K562 (cell line): ENCODE data around the gene FANCF. TPM values are rescaled to one million over a fixed set of nuclear protein-coding genes. Genes with fewer than 3 reads are reported as not detected.

Source experiments
- BACH1 ChIP-seq: fragments of 200-800 bp; sonication (Bioruptor generic); IDR thresholded peaks from 2 replicates; pipeline ENCODE4 v1.6.1; 2016; ENCODE audit warnings: missing genetic modification characterization, missing compliant biosample characterization
- BCL6 ChIP-seq: fragments of 250-450 bp; sonication (Bioruptor Pico); IDR thresholded peaks from 2 replicates; pipeline ENCODE4 v1.4.0; 2020
- CCAR2 ChIP-seq: fragments of 200-400 bp; formaldehyde crosslinking; IDR thresholded peaks from 2 replicates; pipeline ENCODE4 v1.6.1; 2017; ENCODE audit warnings: mild to moderate bottlenecking, low read depth, low read length
- HMGN3 ChIP-seq: IDR thresholded peaks from 2 replicates; pipeline ENCODE4 v1.6.1; 2011; ENCODE audit warnings: borderline replicate concordance, low read depth, mild to moderate bottlenecking, mixed read lengths, low read length; ENCODE audit not compliant: insufficient read length; ENCODE audit errors: extremely low read depth
- HNRNPL ChIP-seq: fragments of 200-400 bp; formaldehyde crosslinking; IDR thresholded peaks from 2 replicates; pipeline ENCODE4 v1.6.1; 2017; ENCODE audit warnings: low read depth, mild to moderate bottlenecking, low read length
- KLF1 ChIP-seq: fragments of 450-650 bp; IDR thresholded peaks from 2 replicates; pipeline ENCODE4 v1.6.1; 2016; ENCODE audit warnings: missing genetic modification characterization, missing compliant biosample characterization
- LEF1 ChIP-seq: fragments of 450-650 bp; IDR thresholded peaks from 2 replicates; pipeline ENCODE4 v1.6.1; 2016; ENCODE audit warnings: mild to moderate bottlenecking
- MEF2D ChIP-seq: conservative IDR thresholded peaks from 2 replicates; pipeline ENCODE4 v1.6.1; 2016; ENCODE audit warnings: low read depth, missing genetic modification characterization, missing compliant biosample characterization
- MXI1 ChIP-seq: IDR thresholded peaks from 2 replicates; pipeline ENCODE4 v1.6.1; 2011; ENCODE audit warnings: low read depth, mild to moderate bottlenecking, improper control_type of control experiment, low read length
- RFX1 ChIP-seq: fragments of 450-650 bp; IDR thresholded peaks from 2 replicates; pipeline ENCODE4 v1.6.1; 2016; ENCODE audit warnings: mild to moderate bottlenecking, moderate library complexity
- SLC30A9 ChIP-seq: fragments of 250-450 bp; sonication (Bioruptor Pico); IDR thresholded peaks from 2 replicates; pipeline ENCODE4 v1.8.0; 2022; ENCODE audit warnings: mild to moderate bottlenecking, moderate library complexity
- STAT5B ChIP-seq: fragments of 250-450 bp; sonication (Bioruptor Pico); IDR thresholded peaks from 2 replicates; pipeline ENCODE4 v1.8.0; 2021; ENCODE audit warnings: mild to moderate bottlenecking, inconsistent platforms
- ZNF12 ChIP-seq: sonication (generic); formaldehyde crosslinking; IDR thresholded peaks from 2 replicates; pipeline ENCODE4 v1.4.0; 2020; ENCODE audit warnings: mild to moderate bottlenecking, missing genetic modification reagents
- ZNF282 ChIP-seq: sonication (generic); formaldehyde crosslinking; IDR thresholded peaks from 2 replicates; pipeline ENCODE4 v1.8.1; 2023; ENCODE audit warnings: missing genetic modification reagents
- ZNF408 ChIP-seq: fragments of 250-450 bp; sonication (Bioruptor Pico); IDR thresholded peaks from 2 replicates; pipeline ENCODE4 v1.4.0; 2020; ENCODE audit warnings: low read depth, mild to moderate bottlenecking, moderate library complexity
- polyA plus RNA-seq, 8 experiments: library from polyadenylated mRNA; depleted of rRNA in 4 of 8; stranded (reverse) in 5 of 8; unstranded in 3 of 8; fragments of >200 nt; fragmentation: Nextera tagmentation in 2 of 8; fragmentation: Illumina TruSeq in 1 of 8; extraction: Ambion mirVana in 2 of 8; extraction: Trizol in 1 of 8; gene quantifications; 2 replicates each; pipeline versions ENCODE4 v1.2.1 to v1.2.3, GENCODE V29; 2011 to 2014; ENCODE audit warnings: inconsistent platforms in 1 of 8, missing spikeins in 1 of 8
- total RNA-seq, 7 experiments: library from RNA; depleted of rRNA in 6 of 7; stranded (reverse); fragments of >200 nt in 6 of 7; fragmentation: Illumina TruSeq in 2 of 7; extraction: Trizol in 2 of 7; gene quantifications; 2 replicates each; pipeline versions ENCODE4 v1.2.1 to v1.2.3, GENCODE V29; 2011 to 2021; ENCODE audit warnings: low replicate concordance in 1 of 7
- TF ChIP-seq, protein P1 (sequence below): fragments of 250-450 bp; sonication (Bioruptor Pico); IDR thresholded peaks from 2 replicates; pipeline ENCODE4 v1.8.0; 2022; ENCODE audit warnings: inconsistent platforms, mild to moderate bottlenecking, moderate library complexity, borderline replicate concordance
- TF ChIP-seq, protein P2 (sequence below): fragments of 450-650 bp; formaldehyde crosslinking; conservative IDR thresholded peaks from 2 replicates; pipeline ENCODE4 v1.4.0; 2022; ENCODE audit warnings: mild to moderate bottlenecking, missing genetic modification characterization
- TF ChIP-seq, protein P3 (sequence below): fragments of 250-450 bp; sonication (Bioruptor Pico); IDR thresholded peaks from 2 replicates; pipeline ENCODE4 v1.4.0; 2020
- TF ChIP-seq, protein P4 (sequence below): fragments of 250-450 bp; sonication (Bioruptor Pico); IDR thresholded peaks from 2 replicates; pipeline ENCODE4 v1.4.0; 2020; ENCODE audit warnings: mild to moderate bottlenecking, moderate library complexity
- TF ChIP-seq, protein P5 (sequence below): sonication (generic); formaldehyde crosslinking; IDR thresholded peaks from 2 replicates; pipeline ENCODE4 v1.8.1; 2022; ENCODE audit warnings: missing genetic modification reagents

The FANCF gene
- total and polyA plus RNA-seq, 9 of the 15 experiments (the other 6 are each of a cell fraction or from before 2014, with no cell fraction given) = 0.99 to 10.3 (median 7.5) TPM

DNA sequence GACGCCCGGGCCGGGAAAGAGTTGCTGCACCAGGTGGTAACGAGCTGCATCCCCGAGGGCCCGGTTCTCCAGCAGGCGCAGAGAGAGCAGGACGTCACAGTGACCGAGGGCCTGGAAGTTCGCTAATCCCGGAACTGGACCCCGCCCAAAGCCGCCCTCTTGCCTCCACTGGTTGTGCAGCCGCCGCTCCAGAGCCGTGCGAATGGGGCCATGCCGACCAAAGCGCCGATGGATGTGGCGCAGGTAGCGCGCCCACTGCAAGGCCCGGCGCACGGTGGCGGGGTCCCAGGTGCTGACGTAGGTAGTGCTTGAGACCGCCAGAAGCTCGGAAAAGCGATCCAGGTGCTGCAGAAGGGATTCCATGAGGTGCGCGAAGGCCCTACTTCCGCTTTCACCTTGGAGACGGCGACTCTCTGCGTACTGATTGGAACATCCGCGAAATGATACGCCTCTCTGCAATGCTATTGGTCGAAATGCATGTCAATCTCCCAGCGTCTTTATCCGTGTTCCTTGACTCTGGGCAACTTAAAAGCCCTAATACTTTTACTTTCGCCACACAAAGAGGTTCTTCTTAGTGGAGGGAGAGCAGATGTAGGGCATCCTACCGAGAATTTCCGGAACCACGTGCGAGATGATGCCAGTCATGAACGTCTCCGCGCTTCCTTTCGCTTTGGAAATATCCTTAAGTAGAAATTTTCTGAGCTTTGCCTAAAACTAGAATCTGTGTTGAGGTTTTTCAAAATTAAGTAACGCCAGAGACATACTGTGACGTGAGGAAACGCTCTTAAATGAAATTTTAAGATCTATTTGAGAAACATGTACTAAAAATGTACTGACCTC lies at the start of gene FANCF (continued):
- TF ChIP-seq, protein P1, sequence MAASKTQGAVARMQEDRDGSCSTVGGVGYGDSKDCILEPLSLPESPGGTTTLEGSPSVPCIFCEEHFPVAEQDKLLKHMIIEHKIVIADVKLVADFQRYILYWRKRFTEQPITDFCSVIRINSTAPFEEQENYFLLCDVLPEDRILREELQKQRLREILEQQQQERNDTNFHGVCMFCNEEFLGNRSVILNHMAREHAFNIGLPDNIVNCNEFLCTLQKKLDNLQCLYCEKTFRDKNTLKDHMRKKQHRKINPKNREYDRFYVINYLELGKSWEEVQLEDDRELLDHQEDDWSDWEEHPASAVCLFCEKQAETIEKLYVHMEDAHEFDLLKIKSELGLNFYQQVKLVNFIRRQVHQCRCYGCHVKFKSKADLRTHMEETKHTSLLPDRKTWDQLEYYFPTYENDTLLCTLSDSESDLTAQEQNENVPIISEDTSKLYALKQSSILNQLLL (CRISPR knock-in tag) = no peak
- TF ChIP-seq, protein P2, sequence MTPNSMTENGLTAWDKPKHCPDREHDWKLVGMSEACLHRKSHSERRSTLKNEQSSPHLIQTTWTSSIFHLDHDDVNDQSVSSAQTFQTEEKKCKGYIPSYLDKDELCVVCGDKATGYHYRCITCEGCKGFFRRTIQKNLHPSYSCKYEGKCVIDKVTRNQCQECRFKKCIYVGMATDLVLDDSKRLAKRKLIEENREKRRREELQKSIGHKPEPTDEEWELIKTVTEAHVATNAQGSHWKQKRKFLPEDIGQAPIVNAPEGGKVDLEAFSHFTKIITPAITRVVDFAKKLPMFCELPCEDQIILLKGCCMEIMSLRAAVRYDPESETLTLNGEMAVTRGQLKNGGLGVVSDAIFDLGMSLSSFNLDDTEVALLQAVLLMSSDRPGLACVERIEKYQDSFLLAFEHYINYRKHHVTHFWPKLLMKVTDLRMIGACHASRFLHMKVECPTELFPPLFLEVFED = no peak
- TF ChIP-seq LEF1 = 0 out of 2 replicates have a peak, but pooled peaks have one; percentile 11
- TF ChIP-seq HMGN3 = no peak
- no peak for TF ChIP-seq MEF2D
- peak; percentile 90 for TF ChIP-seq RFX1
- no peak for TF ChIP-seq HNRNPL
- TF ChIP-seq, protein P3, sequence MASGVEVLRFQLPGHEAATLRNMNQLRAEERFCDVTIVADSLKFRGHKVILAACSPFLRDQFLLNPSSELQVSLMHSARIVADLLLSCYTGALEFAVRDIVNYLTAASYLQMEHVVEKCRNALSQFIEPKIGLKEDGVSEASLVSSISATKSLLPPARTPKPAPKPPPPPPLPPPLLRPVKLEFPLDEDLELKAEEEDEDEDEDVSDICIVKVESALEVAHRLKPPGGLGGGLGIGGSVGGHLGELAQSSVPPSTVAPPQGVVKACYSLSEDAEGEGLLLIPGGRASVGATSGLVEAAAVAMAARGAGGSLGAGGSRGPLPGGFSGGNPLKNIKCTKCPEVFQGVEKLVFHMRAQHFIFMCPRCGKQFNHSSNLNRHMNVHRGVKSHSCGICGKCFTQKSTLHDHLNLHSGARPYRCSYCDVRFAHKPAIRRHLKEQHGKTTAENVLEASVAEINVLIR = peak; percentile 71
- TF ChIP-seq ZNF408 (CRISPR knock-in tag) = no peak
- TF ChIP-seq SLC30A9 (CRISPR knock-in tag) = no peak
- TF ChIP-seq MXI1 = no peak
- TF ChIP-seq ZNF282 (CRISPR knock-in tag) = no peak
- no peak for TF ChIP-seq BCL6 (CRISPR knock-in tag)
- TF ChIP-seq CCAR2 = no peak
- no peak for TF ChIP-seq BACH1
- TF ChIP-seq, protein P4, sequence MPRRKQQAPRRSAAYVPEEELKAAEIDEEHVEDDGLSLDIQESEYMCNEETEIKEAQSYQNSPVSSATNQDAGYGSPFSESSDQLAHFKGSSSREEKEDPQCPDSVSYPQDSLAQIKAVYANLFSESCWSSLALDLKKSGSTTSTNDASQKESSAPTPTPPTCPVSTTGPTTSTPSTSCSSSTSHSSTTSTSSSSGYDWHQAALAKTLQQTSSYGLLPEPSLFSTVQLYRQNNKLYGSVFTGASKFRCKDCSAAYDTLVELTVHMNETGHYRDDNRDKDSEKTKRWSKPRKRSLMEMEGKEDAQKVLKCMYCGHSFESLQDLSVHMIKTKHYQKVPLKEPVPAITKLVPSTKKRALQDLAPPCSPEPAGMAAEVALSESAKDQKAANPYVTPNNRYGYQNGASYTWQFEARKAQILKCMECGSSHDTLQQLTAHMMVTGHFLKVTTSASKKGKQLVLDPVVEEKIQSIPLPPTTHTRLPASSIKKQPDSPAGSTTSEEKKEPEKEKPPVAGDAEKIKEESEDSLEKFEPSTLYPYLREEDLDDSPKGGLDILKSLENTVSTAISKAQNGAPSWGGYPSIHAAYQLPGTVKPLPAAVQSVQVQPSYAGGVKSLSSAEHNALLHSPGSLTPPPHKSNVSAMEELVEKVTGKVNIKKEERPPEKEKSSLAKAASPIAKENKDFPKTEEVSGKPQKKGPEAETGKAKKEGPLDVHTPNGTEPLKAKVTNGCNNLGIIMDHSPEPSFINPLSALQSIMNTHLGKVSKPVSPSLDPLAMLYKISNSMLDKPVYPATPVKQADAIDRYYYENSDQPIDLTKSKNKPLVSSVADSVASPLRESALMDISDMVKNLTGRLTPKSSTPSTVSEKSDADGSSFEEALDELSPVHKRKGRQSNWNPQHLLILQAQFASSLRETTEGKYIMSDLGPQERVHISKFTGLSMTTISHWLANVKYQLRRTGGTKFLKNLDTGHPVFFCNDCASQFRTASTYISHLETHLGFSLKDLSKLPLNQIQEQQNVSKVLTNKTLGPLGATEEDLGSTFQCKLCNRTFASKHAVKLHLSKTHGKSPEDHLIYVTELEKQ = no peak
- TF ChIP-seq KLF1 = peak; percentile 89
- TF ChIP-seq, protein P5, sequence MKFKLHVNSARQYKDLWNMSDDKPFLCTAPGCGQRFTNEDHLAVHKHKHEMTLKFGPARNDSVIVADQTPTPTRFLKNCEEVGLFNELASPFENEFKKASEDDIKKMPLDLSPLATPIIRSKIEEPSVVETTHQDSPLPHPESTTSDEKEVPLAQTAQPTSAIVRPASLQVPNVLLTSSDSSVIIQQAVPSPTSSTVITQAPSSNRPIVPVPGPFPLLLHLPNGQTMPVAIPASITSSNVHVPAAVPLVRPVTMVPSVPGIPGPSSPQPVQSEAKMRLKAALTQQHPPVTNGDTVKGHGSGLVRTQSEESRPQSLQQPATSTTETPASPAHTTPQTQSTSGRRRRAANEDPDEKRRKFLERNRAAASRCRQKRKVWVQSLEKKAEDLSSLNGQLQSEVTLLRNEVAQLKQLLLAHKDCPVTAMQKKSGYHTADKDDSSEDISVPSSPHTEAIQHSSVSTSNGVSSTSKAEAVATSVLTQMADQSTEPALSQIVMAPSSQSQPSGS = no peak
- 0 out of 2 replicates have a peak, but pooled peaks have one; percentile 40 for TF ChIP-seq ZNF12 (CRISPR knock-in tag)
- TF ChIP-seq STAT5B (CRISPR knock-in tag) = no peak
